Panc1 (cell line): ENCODE data around the gene KAZN. TPM values are rescaled to one million over a fixed set of nuclear protein-coding genes. Genes with fewer than 3 reads are reported as not detected.

Experiments used
- ATAC-seq: fragments of 200-7000 bp; cut with Tn5 transposase; 2 replicates; pipeline ENCODE4 v1.9.1; 2020; ENCODE audit warnings: mild to moderate bottlenecking, moderate library complexity
- BruUV-seq: library from RNA; stranded (reverse); fragments of 400-500 nt; replicated peaks from 2 replicates; lab custom pipeline; 2021; lab: Mats Ljungman, UMichigan
- CTCF ChIA-PET: fragments of 300-600 bp; sonication (Branson Sonifier 250); formaldehyde crosslinking; loops from one replicate; lab custom pipeline; 2022; ENCODE audit warnings: antibody characterized with exemption; lab: Charles Lee
- POLR2A ChIA-PET: fragments of 300-600 bp; sonication (Branson Sonifier 250); formaldehyde crosslinking; loops from one replicate; lab custom pipeline; 2022; ENCODE audit warnings: antibody characterized with exemption; lab: Charles Lee
- DNase-seq: peaks from one replicate; pipeline ENCODE4 v3.0.0-alpha.2; 2010; ENCODE audit warnings: low read depth, low spot score
- H3K27ac ChIP-seq: 2 replicates; pipeline ENCODE4 v1.5.1; 2011; ENCODE audit warnings: mild to moderate bottlenecking, low read length, inconsistent platforms
- H3K27me3 ChIP-seq: fragments of 200-500 bp; sonication (Bioruptor generic); 2 replicates; pipeline ENCODE4 v1.6.0; 2014; ENCODE audit warnings: low read length, inconsistent platforms; ENCODE audit not compliant: control insufficient read depth, insufficient read depth
- H3K36me3 ChIP-seq: fragments of 200-500 bp; sonication (Bioruptor generic); 2 replicates; pipeline ENCODE4 v1.5.1; 2014; ENCODE audit warnings: inconsistent platforms, mild to moderate bottlenecking, low read length, moderate library complexity; ENCODE audit not compliant: control insufficient read depth, insufficient read depth
- H3K4me1 ChIP-seq: 2 replicates; pipeline ENCODE4 v1.5.1; 2011; ENCODE audit warnings: inconsistent platforms, mild to moderate bottlenecking, low read length, moderate library complexity; ENCODE audit not compliant: control insufficient read depth, insufficient read depth
- H3K4me3 ChIP-seq, 2 experiments: 2 replicates each; pipeline ENCODE4 v1.5.1; 2011 to 2012; ENCODE audit warnings: low read depth in 2 of 2, low read length in 2 of 2, mild to moderate bottlenecking in 2 of 2, inconsistent platforms in 1 of 2, moderate library complexity in 1 of 2
- H3K9me3 ChIP-seq: fragments of 200-500 bp; sonication (Bioruptor generic); 2 replicates; pipeline ENCODE4 v1.5.1; 2014; ENCODE audit warnings: low read depth, mild to moderate bottlenecking, inconsistent platforms, low read length, moderate library complexity; ENCODE audit not compliant: control insufficient read depth, insufficient read depth
- CTCF ChIP-seq: fragments of 450-650 bp; IDR thresholded peaks from 2 replicates; pipeline ENCODE4 v1.5.1; 2017; ENCODE audit warnings: mild to moderate bottlenecking
- POLR2AphosphoS5 ChIP-seq: IDR thresholded peaks from 2 replicates; pipeline ENCODE4 v1.6.1; 2012; ENCODE audit warnings: mild to moderate bottlenecking, low read depth, low read length, moderate library complexity
- REST ChIP-seq, 2 experiments: IDR thresholded peaks; 2 replicates each; pipeline ENCODE4 v1.6.1; 2011 to 2012; ENCODE audit warnings: low read depth in 2 of 2, control low read depth in 1 of 2, low read length in 1 of 2, mild to moderate bottlenecking in 1 of 2, moderate library complexity in 1 of 2; ENCODE audit not compliant: insufficient read depth in 1 of 2
- SIN3A ChIP-seq: IDR thresholded peaks from 2 replicates; pipeline ENCODE4 v1.6.1; 2012; ENCODE audit warnings: low read depth, mild to moderate bottlenecking, low read length, moderate library complexity, borderline replicate concordance; ENCODE audit not compliant: insufficient read depth
- TCF7L2 ChIP-seq: IDR thresholded peaks from 2 replicates; pipeline ENCODE4 v1.6.1; 2011; ENCODE audit warnings: mild to moderate bottlenecking, low read depth, low read length, inconsistent platforms
- in situ Hi-C: cut with HindIII; loops from 2 replicates; pipeline ENCODE4 v1.10.0; 2016; ENCODE audit warnings: low sequenced_read_pairs, low pct_unique_long_range_greater_than_20kb
- intact Hi-C: fragments of 100-400 bp; cut with micrococcal nuclease; formaldehyde crosslinking; loops from one replicate; pipeline ENCODE4 v1.10.0; 2022; ENCODE audit not compliant: unreplicated experiment
- total RNA-seq: library from RNA; stranded (reverse); gene quantifications from one replicate; pipeline ENCODE4 v1.2.1, GENCODE V29; 2021; ENCODE audit not compliant: unreplicated experiment

KAZN gene
- total RNA-seq, 1 experiment from 2014 or later = 6.6 TPM

- ATAC-seq (no peak), DNase-seq (no peak)
- Histone ChIP-seq H3K27me3 (no peaks in the 10 kb centered on the region), H3K9me3 (no peaks in the 10 kb centered on the region), H3K27ac (no peak overlapping the region), H3K36me3 (no peaks in the 10 kb centered on the region), H3K4me3 (no peak overlapping the region), H3K4me1 (0 out of 2 replicates have a peak, but pooled peaks cover 3% of the 10 kb centered on the region)
- TF ChIP-seq SIN3A = no peak
- no peak for TF ChIP-seq POLR2AphosphoS5
- no peak for TF ChIP-seq CTCF
- TF ChIP-seq REST (IDR thresholded peaks at IDR 0.05; ENCODE audit: insufficient read depth in 1 of 2, low read depth in 2 of 2, low read length in 1 of 2) = no peak
- intact Hi-C loops (no loop called here), in situ Hi-C loops (no loop called here)
- CTCF ChIA-PET = no interaction called here
- POLR2A ChIA-PET = no interaction called here
- no TSS peak for BruUV-seq
Measured at GRCh38 chr1:14733048-14733778, 134.7 kb downstream of the KAZN start.

- no peaks in the 10 kb centered on the region for H3K27me3 ChIP-seq
- in situ Hi-C loops (no loop called here), intact Hi-C loops (no loop called here)
- H3K9me3 ChIP-seq = no peaks in the 10 kb centered on the region
- H3K36me3 ChIP-seq = no peaks in the 10 kb centered on the region
- POLR2A ChIA-PET = no interaction called here
- BruUV-seq = no TSS peak
- no peak for DNase-seq
- TF ChIP-seq TCF7L2 = no peak
- TF ChIP-seq CTCF = no peak
- TF ChIP-seq POLR2AphosphoS5 = no peak
- TF ChIP-seq REST (IDR thresholded peaks at IDR 0.05; ENCODE audit: insufficient read depth in 1 of 2, low read depth in 2 of 2, low read length in 1 of 2) = no peak
- H3K4me1 ChIP-seq = 0 out of 2 replicates have a peak, but pooled peaks cover 3% of the 10 kb centered on the region
- H3K27ac ChIP-seq = no peak overlapping the region
- no peak overlapping the region for H3K4me3 ChIP-seq
- ATAC-seq = no peak
- CTCF ChIA-PET = no interaction called here
Measured at GRCh38 chr1:14733779-14734140, 135.3 kb downstream of the KAZN start.
